H4 (cell line): ENCODE data around the gene GABRA1. TPM values are rescaled to one million over a fixed set of nuclear protein-coding genes. Genes with fewer than 3 reads are reported as not detected.

Experiments
- DNase-seq: peaks from one replicate; pipeline ENCODE4 v3.0.0-alpha.2; 2015; ENCODE audit warnings: low spot score
- total RNA-seq: library from RNA; depleted of rRNA; stranded (reverse); fragments of >200 nt; shearing (Covaris generic); gene quantifications from 2 replicates; pipeline ENCODE4 v1.2.3, GENCODE V29; 2014; rRNA removed

The GABRA1 gene
- total RNA-seq, result 0.62 and 2.4 TPM in 2 replicates

DNA sequence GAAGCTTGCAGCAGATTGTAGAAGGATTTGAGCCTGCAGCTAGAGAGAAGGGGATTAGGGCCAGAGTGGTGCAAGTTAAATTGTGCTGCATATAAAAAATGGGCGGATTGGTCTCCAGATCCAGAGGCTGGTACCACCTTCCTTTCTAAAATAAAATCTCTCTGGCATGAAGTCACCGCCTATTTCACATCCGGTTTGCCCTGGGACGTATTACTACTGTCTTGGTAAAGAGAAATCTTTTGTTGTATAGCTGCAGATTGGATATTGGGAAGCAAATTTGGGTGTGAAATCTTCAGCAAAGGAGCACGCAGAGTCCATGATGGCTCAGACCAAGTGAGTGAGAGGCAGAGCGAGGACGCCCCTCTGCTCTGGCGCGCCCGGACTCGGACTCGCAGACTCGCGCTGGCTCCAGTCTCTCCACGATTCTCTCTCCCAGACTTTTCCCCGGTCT lies at the start of gene GABRA1:
GABRA1 (plus strand) TSS at position 180 of the 451 bp plus-strand sequence. CDS start 2,691 bp downstream, outside the sequence.
- DNase-seq, result peak; percentile 10

DNA sequence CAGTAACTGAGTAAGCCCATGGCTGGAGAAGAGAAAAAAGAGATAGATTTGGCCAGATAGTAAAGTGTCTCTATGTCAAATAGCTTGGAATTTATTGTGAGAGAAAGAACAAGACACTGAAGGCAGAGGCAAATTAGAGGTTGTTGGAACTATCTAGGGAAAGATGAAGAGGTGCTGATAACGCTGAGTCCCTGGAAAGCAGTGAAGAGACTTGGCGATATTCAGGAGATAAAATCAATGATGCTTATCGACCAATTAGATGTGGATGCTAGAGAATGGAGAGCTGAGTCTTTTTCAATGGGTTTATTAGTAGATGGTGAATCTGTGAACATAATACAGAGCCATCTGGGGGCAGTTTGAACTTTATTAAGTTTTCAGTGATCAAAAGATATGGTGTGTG lies 48.6 kb upstream of the GABRA1 start:
- DNase-seq, result no peak

DNA sequence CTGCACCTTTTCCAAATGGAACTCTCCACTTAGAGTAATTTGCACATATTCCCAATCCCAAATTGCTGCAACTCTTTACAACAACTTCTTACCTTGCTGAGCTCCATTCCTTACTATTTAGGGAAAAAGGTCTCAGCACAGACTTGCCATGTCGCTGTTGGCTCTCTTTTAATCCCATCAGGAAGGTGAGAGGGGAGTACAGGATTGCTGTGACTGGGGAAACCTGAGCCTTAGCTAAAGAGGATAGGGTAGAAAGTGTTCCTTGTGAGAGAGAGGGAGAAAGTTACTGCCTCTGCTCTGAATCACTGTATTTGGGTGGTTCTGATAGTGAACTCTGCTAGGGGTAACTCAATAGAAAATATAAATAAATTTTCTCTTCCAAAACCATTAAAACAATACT lies 43.7 kb upstream of the GABRA1 start:
- DNase-seq, result no peak

DNA sequence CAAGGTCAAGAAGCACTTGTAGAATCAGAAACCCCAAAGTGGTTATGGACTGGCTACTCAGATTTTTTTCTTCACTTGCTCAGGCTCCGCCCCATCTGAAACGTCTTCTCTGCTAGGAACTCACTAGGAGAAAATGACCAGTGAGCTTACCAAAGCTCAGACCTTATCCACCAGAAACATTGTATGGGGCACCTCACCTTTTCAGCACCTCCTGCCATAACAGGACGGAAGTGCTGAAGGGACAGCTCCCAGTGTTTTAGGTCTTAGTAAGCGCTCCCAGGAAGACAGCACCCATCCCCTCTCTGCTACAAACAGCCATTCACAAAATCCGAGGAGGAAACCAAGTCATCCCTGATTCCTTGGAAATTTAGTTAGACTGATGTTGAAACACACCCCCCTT lies 1.2 kb upstream of the GABRA1 start:
- peak; percentile 33 for DNase-seq

DNA sequence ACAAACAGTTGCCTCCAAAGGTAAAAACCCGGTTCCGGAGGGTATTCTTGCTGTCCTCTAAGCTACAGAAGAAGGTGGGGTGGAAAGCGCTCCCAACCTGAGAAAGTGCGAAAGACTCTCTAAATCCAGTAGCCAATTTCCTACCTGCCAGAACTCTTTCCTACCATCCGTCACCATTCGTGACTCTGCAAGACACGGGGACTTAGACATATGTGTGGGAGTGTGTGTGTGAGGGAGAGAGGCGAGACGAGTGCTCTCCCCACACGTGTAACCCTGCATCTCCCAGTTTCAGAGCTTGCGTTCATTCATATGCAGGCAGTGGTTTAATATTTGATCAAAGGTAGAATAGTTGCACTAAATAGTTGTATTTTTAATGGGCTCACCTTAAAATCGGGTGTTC lies 473 bp upstream of the GABRA1 start:
- no peak for DNase-seq

DNA sequence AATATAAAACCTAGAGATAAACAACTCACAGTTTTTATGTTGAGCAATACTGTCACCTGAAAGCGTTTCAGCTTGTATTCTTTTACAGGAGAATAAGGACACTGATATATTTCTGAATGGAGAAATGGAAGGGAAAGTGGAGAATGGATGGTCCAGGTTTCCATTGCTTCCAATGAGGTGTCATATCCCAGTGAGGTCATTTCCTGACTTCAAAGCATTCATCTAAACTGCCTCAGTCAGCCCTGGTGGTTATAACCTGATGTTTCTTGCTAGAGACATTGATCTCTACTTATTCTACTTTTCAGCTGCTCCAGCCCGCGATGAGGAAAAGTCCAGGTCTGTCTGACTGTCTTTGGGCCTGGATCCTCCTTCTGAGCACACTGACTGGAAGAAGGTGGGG lies 2.6 kb downstream of the GABRA1 start:
- DNase-seq, result no peak

DNA sequence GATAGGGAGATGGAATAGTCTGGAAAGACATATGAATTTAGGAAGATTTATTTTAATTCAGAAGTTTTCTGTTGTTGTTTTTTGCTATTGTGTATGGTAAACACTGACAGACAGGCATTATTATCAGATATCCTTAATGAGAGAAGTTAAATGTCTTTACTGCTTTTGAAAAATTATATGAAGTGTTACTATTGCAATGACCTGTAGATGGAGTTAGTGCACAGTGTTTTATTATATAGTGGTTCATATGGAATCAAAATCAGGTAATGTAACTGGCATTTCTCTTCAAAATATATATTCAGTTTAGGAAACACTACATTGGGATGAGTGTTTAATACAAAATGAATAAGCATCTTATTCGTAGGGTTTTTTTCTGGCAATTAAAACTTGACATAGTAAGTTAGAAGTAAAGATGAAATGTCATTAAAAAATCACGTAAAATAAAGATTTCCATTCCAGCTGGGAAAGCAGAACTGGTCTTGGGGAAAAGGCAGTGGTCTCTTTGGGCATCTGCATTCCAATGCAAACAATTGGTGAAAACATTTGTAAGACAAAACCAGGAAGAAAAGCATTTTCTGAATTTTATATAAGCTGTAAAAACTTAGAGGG lies 3.9 kb downstream of the GABRA1 start:
- no peak for DNase-seq

DNA sequence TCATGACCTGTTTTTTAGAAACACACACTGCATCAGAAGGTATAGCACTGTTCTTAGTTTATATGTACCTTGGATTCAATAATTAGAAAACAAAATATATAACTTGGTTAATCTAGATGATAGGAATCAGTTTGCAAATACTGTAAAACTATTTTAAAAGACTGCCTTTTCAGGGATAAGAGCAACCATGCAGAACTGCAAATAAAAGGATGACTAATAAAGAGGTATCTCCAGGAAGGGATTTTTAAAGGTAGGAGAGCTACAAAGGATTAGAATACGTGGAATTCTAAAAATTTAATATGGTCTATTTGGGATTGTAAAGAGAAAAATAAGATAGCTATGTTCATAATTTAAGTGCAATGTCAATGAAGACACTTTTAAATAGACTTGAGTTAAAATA lies 9.4 kb downstream of the GABRA1 start:
- no peak for DNase-seq

DNA sequence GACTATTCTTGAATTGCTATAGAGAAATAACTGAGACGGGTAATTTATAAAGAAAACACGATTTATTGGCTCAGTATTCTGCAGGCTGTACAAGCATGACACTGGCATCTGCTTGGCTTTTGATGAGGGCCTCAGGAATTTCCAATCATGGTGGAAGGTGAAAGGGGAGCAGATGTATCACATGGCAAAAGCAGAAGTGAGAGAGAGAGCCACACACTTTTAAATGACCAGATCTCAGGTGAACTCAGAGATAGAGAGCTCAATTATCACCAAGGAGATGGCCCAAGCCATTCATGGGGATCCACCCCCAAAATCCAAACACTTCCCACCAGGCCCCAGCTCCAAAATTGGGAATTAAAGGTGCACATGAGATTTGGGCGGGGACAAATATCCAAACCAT lies 15.3 kb downstream of the GABRA1 start:
- DNase-seq, result no peak

DNA sequence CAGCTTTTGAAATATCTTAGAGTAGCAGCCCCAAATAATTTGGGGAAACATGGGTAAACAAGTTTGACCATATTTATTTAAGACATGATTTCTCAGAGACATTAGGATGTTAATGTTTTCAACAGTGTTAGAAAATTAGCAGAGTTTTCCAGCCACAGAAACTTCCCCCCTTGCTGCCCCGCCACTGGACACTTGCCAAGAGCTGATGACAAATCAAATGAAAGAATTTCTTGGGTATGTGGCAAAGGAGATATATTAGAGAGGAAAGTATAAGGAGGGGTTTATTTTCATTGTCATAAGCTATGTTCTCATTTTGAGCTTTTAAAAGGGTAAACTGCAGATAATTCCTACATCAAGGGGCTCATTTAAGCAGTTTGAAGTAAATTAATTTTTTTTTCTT lies 15.9 kb downstream of the GABRA1 start:
- DNase-seq, result no peak

DNA sequence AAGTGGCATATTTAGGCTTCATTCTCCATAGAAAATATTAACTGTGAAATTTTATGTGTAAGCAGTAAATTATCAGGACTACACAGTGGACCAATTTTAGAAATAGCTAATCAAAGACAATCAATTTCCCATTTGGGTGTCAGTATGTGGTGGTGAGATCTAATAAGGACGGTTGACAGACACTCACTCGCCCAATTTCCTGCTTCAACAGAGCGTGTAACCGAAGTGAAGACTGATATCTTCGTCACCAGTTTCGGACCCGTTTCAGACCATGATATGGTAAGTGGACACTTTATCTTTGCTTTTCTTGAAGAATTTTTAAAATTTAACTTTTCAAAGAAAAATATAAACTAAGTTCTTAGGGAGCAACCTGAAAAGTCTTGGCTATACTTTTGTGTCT lies 17.6 kb downstream of the GABRA1 start:
- no peak for DNase-seq

DNA sequence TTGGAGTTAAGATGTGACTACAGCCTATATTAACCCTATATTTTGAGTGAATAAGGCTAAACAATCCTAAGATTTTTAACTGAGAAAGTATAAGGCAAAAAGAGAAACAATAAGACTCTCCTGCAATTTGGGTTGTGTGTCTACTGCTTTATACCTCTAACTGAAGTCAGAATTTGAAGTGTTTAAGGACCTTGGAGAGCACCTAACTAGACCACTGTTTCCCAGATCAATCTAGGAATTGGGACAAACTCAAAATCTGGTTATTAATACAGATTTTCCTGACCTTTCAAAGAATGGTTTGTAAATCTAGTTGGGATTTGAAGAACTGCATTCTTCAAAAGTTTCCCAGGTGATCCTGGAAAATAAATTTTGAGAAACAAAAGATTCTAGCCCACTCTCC lies 42.1 kb downstream of the GABRA1 start:
- no peak for DNase-seq

DNA sequence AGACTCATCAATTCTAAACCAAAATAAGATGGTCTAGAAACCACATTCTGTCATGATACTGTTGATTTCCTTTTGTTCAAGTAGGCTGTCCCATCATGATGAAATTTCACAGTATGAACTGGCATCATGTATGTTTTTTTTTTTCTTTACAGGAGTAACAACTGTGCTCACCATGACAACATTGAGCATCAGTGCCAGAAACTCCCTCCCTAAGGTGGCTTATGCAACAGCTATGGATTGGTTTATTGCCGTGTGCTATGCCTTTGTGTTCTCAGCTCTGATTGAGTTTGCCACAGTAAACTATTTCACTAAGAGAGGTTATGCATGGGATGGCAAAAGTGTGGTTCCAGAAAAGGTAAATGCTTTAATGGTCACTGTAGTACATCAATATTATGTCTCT lies 47.6 kb downstream of the GABRA1 start:
- DNase-seq, result no peak

DNA sequence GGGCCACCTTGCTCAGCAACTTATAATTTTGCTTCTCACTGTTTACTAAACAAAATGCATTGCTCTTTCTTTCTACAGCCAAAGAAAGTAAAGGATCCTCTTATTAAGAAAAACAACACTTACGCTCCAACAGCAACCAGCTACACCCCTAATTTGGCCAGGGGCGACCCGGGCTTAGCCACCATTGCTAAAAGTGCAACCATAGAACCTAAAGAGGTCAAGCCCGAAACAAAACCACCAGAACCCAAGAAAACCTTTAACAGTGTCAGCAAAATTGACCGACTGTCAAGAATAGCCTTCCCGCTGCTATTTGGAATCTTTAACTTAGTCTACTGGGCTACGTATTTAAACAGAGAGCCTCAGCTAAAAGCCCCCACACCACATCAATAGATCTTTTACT lies 49.1 kb downstream of the GABRA1 start:
- no peak for DNase-seq

DNA sequence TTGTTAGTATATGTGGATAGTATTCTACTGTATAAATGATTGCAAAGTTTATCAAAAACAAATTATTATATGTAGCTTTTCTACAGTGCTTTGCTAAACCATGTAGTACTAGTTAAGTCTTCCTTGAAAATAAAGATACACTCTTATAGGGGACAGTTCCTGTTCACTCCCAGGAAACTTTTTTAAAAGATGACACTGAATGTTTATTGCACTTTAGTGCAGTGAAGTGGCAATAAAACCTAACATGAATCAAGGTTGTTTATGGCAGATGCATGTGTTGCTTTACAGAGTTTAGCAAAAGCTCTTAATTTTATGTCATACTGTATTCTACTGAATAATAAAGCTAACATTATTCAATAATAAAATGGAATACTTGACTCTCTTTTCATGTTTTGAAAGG lies 51.7 kb downstream of the GABRA1 start:
- no peak for DNase-seq

DNA sequence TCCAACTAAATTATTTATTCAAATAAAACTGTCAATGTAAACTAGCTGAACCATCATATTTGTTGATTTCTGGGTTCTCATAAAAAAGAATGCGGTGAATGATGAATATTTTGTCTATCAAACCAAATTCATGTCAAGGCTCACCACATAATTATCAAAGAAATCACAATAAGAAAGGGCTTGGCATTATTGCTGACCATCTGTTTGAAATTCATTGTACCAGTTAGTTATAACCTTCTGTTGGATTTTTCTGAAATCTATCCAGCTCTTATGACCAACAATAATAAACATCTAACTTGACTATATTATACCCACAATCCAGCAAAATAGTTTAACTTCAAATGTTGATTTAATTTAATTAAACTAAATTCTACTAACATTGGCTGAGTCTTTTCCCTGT lies 53.1 kb downstream of the GABRA1 start:
- no peak for DNase-seq

DNA sequence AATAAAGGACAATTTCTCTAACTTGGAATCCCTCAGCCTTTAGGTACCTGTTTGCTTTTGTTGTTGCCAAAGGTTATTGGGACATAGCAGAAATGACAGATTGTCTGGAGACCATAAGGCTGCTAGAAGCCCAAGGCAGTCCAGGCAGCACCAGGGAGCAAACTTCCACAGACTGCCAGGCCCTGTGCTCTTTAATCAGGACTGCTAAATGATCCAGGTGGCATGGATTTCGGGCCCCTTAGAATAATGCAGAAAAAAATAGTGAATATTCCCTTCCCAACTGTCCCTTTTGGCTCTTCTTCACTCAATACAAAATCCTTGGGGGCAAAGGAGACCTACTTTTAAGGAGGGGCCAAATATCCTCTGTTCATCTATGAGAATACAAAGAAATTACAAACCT lies 73.9 kb downstream of the GABRA1 start:
- no peak for DNase-seq

DNA sequence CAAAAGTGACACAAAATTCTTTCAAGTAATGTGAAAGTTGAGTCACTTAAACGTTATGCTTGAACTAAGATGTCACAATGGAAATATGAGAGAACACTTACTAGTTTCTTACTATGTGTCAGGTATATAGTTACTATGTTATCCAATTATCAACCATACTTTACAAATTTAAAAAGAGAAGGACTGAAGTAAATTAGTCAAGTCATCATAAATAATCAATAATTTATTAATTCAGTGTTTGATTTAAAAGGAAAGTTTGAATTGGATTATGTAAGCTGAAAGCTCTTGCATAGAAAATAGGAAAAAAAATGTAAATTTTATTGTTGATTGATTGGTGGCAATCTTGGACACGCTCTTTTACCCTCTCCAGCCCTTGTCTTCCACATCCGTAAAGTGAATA lies 76.3 kb downstream of the GABRA1 start:
- no peak for DNase-seq

DNA sequence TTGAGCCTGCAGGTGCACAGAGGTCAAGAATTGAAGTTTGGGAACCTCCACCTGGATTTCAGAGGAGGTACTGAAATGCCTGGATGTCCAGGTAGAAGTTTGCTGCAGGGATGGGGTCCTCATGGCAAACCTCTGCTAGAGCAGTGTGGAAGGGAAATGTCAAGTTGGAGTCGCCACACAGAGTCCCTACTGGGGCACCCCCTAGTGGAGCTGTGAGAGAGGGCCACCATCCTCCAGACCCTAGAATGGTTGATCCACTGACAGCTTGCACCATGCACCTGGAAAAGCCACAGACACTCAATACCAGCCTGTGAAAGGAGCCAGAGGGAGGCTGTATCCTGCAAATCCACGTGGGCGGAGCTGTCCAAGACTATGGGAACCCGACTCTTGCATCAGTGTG lies 78.0 kb downstream of the GABRA1 start:
- DNase-seq, result no peak

DNA sequence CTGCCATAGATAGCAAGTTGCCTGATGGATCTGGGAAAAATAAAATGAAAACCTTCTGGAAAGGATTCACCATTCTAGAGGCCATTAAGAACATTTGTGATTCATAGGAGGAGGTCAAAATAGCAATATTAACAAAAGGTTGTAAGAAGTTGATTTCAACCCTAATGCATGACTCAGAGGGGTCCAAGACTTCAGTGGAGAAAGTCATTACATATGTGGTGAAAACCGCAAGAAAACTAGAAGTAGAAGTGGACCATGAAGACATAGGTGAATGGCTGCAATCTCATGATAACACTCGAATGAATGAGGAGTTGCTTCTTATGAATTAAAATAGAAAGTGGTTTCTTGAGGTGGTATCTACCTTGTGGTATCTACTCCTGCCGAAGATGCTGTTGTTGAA lies 86.6 kb downstream of the GABRA1 start:
- no peak for DNase-seq

DNA sequence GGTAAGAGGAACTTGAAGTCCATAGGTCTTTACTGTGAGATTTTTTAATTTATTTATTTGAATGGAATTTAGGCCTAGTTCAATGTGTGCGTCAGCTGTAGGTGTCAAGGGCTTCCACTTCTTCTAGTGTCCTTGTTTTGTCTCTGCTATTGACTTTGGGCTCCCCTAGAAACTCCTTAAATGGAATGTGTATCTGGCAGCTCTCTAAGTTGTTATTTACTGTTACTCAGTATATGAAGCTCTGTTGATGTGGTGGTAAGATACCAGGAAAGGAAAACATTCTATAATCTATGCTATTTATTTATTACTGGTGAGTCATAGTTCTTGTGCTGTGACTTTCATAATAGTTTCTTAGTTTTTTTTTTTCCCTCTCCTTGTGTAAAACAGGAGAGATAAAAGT lies 97.1 kb downstream of the GABRA1 start:
- DNase-seq, result peak; percentile 4

DNA sequence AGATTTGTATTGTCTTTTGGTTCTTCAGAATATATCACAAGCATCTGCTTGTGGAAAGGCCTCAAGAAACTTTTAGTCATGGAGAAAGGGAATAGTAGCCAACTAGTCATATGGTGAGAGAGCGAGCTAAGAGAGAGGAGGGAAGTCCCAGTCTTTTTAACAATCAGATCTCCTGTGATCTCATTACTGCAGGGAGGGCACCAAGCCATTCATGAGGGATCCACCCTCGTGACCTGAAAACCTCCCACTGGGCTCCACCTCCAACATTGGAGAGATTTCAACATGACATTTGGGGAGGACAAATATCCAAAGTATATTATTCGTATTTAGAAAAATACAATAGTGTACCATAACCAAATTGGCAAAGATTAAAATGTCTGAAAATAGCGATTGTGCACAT lies 99.0 kb downstream of the GABRA1 start:
- no peak for DNase-seq
